Right lobe of liver (tissue), 4 donors: ENCODE measurements around the gene PARP3.

Source experiments
- CTCF ChIP-seq, 4 donors: fragments of 200-600 bp in 3 of 4; fragments of 450-650 bp in 1 of 4; IDR thresholded peaks; one replicate each; pipeline versions ENCODE4 v1.5.1 to v1.8.0; 2016 to 2022; ENCODE audit warnings: antibody characterized with exemption in 4 of 4, mild to moderate bottlenecking in 2 of 4
- POLR2A ChIP-seq: fragments of 450-650 bp; IDR thresholded peaks from one replicate; pipeline ENCODE4 v1.6.1; 2017; ENCODE audit warnings: antibody characterized with exemption, mild to moderate bottlenecking
- donor health status: DM: no; HTN: no; CAD: no.
- donor health status: DM: no; HTN: no; CAD: no.
- donor health status: DM: no; HTN: yes; CAD: no.

GRCh38 chr3:51983578-51984268 is 41.6 kb downstream of the PARP3 start:
- TF ChIP-seq CTCF (IDR thresholded peaks at IDR 0.05) (no peak), POLR2A (peak; percentile 70)
